Kidney (tissue), 14 donors: ENCODE measurements around the gene EPAS1. TPM values are rescaled to one million over a fixed set of nuclear protein-coding genes. Genes with fewer than 3 reads are reported as not detected.

Source experiments
- DNase-seq, 5 donors: peaks; one replicate each; pipeline ENCODE4 v3.0.0-alpha.2; 2013 to 2020
- FAIRE-seq: peaks from 2 replicates; lab custom pipeline; 2012; peaks lifted over from hg19 to GRCh38; lab: Jason Lieb, UNC
- H3K27ac ChIP-seq, 2 donors: one replicate each; pipeline ENCODE4 v1.7.0; 2013; ENCODE audit warnings: low read depth in 2 of 2, low read length in 2 of 2, inconsistent platforms in 1 of 2
- H3K27me3 ChIP-seq: one replicate; pipeline ENCODE4 v1.7.1; 2013; ENCODE audit warnings: low read length, inconsistent platforms; ENCODE audit not compliant: control insufficient read depth, insufficient read depth
- H3K36me3 ChIP-seq, 3 donors: one replicate each; pipeline versions ENCODE4 v1.7.0 to v1.7.1; 2013; ENCODE audit warnings: low read length in 3 of 3, control low read depth in 1 of 3, inconsistent platforms in 1 of 3; ENCODE audit not compliant: insufficient read depth in 3 of 3, control insufficient read depth in 2 of 3
- H3K4me1 ChIP-seq, 3 donors: one replicate each; pipeline versions ENCODE4 v1.7.0 to v1.7.1; 2013; ENCODE audit warnings: low read length in 3 of 3, inconsistent platforms in 1 of 3, low read depth in 1 of 3; ENCODE audit not compliant: control insufficient read depth in 2 of 3, insufficient read depth in 2 of 3
- H3K4me3 ChIP-seq, 3 donors: one replicate each; pipeline versions ENCODE4 v1.7.0 to v1.8.1; 2013; ENCODE audit warnings: low read length in 3 of 3, control low read depth in 1 of 3, inconsistent platforms in 1 of 3
- H3K9ac ChIP-seq, 3 donors: one replicate each; pipeline versions ENCODE4 v1.7.0 to v1.7.1; 2013; ENCODE audit warnings: low read length in 3 of 3, control low read depth in 1 of 3, inconsistent platforms in 1 of 3
- H3K9me3 ChIP-seq, 3 donors: one replicate each; pipeline versions ENCODE4 v1.7.0 to v1.7.1; 2013; ENCODE audit warnings: low read length in 3 of 3, control low read depth in 1 of 3, inconsistent platforms in 1 of 3; ENCODE audit not compliant: control insufficient read depth in 2 of 3, insufficient read depth in 1 of 3
- CTCF ChIP-seq: IDR thresholded peaks from 3 replicates; pipeline ENCODE4 v1.5.1; 2012; ENCODE audit warnings: mild to moderate bottlenecking, moderate library complexity, borderline replicate concordance; ENCODE audit not compliant: insufficient read depth; ENCODE audit errors: extremely low read depth
- intact Hi-C: fragments of 100-400 bp; cut with DNase I; formaldehyde crosslinking; loops from one replicate; pipeline ENCODE4 v1.11.1; 2022
- polyA plus RNA-seq: library from polyadenylated mRNA; stranded (reverse); fragments of 350-450 nt; fragmentation: Illumina TruSeq; extraction: RNeasy Lipid Tissue Mini Kit (QIAGEN cat#74804); gene quantifications from one replicate; pipeline ENCODE4 v1.2.3, GENCODE V29; 2014; ENCODE audit warnings: low read depth, low replicate concordance; ENCODE audit not compliant: insufficient read depth
- total RNA-seq: library from RNA; stranded (reverse); fragmentation: NEBNext Ultra II Directional; extraction: Animal tissue kit (Norgen Biotek cat#: 25700); gene quantifications from one replicate; pipeline ENCODE4 v1.2.1, GENCODE V29; 2021
- donor health status: control.
- donor health status: control.
- donor health status: control.
- donor health status: control.
- donor health status: control.
- donor health status: DM: yes; HTN: yes; CAD: no.
- donor health status: Normal renal cell carcinoma (clear cell type).

The EPAS1 gene
- total and polyA plus RNA-seq, 2 donors from 2014 or later, result 142 to 398 TPM

GRCh38 chr2:46320141-46320567, 22.9 kb downstream of the EPAS1 start:
- H3K4me1 ChIP-seq, result peaks cover 0 to 61% (median 35%) of the 10 kb centered on the region in 3 donors
- no peak for DNase-seq

GRCh38 chr2:46323730-46324129, 26.5 kb downstream of the EPAS1 start:
- no peak overlapping the region for H3K27ac ChIP-seq
- no peak for DNase-seq
- no peak for FAIRE-seq

More at GRCh38 chr2:46320141-46320567, 22.9 kb downstream of the EPAS1 start:
- Histone ChIP-seq H3K27ac (peak overlapping the region in 1 of 2 donors; percentile 25), H3K4me3 (peak overlapping the region in 1 of 3 donors; percentile 3), H3K9me3 (no peaks in the 10 kb centered on the region), H3K36me3 (no peaks in the 10 kb centered on the region), H3K9ac (no peak overlapping the region), H3K27me3 (no peaks in the 10 kb centered on the region)
- TF ChIP-seq CTCF, result no peak
- no peak for FAIRE-seq
- intact Hi-C loops, result no loop called here

GRCh38 chr2:46325182-46325928, 28.1 kb downstream of the EPAS1 start:
- peaks cover 0 to 57% (median 50%) of the 10 kb centered on the region in 3 donors for H3K4me1 ChIP-seq
- H3K9ac ChIP-seq, result no peak overlapping the region
- H3K36me3 ChIP-seq, result no peaks in the 10 kb centered on the region
- H3K4me3 ChIP-seq, result no peak overlapping the region
- DNase-seq (no peak), FAIRE-seq (no peak)
- intact Hi-C loops, result no loop called here
- H3K27ac ChIP-seq, result peak overlapping the region in 1 of 2 donors; percentile 56
- no peak for TF ChIP-seq CTCF
- H3K9me3 ChIP-seq, result no peaks in the 10 kb centered on the region
- no peaks in the 10 kb centered on the region for H3K27me3 ChIP-seq

More at GRCh38 chr2:46323730-46324129, 26.5 kb downstream of the EPAS1 start:
- Histone ChIP-seq H3K4me3 (no peak overlapping the region), H3K36me3 (no peaks in the 10 kb centered on the region), H3K4me1 (peaks cover 0 to 64% (median 46%) of the 10 kb centered on the region in 3 donors), H3K9ac (no peak overlapping the region), H3K27me3 (no peaks in the 10 kb centered on the region), H3K9me3 (no peaks in the 10 kb centered on the region)
- no peak for TF ChIP-seq CTCF
- intact Hi-C loops, result no loop called here
